ENCODE results near the gene TCF7.

Gene TCF7

DNA sequence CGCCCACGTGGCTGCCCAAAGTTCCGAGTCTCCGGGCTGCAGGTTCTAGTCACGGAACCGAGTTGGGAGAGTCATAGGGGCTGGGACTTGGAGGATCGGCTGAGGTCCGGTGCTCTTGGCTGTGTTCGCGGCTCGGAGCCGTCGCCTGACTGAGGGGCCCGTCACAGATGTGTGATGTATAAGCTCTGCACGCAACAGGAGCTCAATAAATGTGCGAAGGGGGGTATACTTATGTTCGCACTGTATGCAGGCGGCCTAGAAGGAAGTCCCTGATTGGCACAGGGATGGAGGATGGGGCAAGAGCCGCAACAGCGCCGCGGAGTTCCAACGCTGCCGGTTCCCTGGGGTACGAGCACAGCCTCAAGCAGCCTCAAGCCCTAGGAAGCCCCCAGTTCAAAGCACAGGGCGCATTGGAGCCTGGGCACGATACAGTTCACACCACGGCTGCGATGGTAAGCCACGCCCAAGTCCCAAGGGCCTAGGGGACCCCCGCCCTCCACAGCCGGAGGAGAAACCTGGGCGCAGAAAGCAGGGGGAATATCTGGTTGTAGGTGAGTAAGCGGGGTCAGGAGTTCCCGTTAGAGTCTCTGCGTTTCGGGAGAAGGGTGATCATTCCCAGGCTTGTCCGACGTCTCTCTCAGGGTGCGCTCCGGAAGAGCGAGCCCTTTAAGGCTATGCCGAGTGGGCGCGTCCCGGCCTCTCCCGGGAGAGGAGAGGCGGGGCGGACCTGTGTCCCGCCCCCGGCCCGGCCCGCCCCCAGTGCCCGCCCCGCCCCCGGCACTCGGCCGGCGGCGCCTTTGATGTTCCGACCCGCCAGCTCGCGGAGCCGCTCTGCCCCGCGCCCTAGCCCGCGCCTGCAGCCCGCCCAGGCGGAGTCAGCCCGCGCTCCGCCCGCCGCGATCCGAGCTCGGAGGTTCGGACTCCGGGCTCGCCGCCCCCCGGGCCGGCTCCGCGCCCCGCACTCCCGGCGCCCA is at the start of gene TCF7:
TSS of gene TCF7 (plus strand) at position 780 of the 974 bp plus-strand sequence. CDS start 226 bp downstream, outside the sequence.
- peaks cover 5% of the 10 kb centered on the region for H3K36me3 Mint-ChIP-seq (ENCODE audit: low read depth)
- peak; percentile 87 for DNase-seq
- H3K27ac Mint-ChIP-seq = no peak within 1 kb of the TSS
- TF ChIP-seq, protein P1, sequence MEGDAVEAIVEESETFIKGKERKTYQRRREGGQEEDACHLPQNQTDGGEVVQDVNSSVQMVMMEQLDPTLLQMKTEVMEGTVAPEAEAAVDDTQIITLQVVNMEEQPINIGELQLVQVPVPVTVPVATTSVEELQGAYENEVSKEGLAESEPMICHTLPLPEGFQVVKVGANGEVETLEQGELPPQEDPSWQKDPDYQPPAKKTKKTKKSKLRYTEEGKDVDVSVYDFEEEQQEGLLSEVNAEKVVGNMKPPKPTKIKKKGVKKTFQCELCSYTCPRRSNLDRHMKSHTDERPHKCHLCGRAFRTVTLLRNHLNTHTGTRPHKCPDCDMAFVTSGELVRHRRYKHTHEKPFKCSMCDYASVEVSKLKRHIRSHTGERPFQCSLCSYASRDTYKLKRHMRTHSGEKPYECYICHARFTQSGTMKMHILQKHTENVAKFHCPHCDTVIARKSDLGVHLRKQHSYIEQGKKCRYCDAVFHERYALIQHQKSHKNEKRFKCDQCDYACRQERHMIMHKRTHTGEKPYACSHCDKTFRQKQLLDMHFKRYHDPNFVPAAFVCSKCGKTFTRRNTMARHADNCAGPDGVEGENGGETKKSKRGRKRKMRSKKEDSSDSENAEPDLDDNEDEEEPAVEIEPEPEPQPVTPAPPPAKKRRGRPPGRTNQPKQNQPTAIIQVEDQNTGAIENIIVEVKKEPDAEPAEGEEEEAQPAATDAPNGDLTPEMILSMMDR (IDR thresholded peaks at IDR 0.05) = no peak
- H3K9me3 Mint-ChIP-seq = no peaks in the 10 kb centered on the region
- H3K4me1 Mint-ChIP-seq = peaks cover 53% of the 10 kb centered on the region
- peaks cover 16% of the 10 kb centered on the region for H3K27me3 Mint-ChIP-seq (ENCODE audit: low read depth, poor library complexity)
- peak within 1 kb of the TSS; percentile 86 for H3K4me3 Mint-ChIP-seq

DNA sequence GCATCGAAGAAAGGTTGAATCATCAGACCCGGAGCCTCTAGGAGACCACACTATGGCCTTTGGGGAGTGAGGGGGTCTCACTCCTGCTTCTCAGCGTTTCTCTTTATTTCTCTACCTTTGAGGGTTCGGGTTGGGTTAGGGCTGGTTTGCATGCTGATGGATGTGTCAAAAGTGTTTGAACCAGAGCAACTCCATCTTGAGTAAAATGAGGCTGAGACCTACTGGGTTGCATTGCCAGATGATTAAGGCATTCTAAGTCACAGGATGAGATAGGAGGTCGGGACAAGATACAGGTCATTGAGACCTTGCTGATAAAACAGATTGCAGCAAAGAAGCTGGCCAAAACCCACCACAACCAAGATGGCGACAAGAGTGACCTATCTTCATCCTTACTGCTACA is 44.9 kb upstream of the TCF7 start:
- Mint-ChIP-seq H3K27ac (no peak overlapping the region), H3K27me3 (ENCODE audit: low read depth, poor library complexity) (peaks cover 3% of the 10 kb centered on the region), H3K4me3 (no peak overlapping the region), H3K36me3 (ENCODE audit: low read depth) (no peaks in the 10 kb centered on the region), H3K9me3 (no peaks in the 10 kb centered on the region), H3K4me1 (peaks cover 30% of the 10 kb centered on the region)
- no peak for DNase-seq
- TF ChIP-seq, protein P1 (IDR thresholded peaks at IDR 0.05) = no peak

DNA sequence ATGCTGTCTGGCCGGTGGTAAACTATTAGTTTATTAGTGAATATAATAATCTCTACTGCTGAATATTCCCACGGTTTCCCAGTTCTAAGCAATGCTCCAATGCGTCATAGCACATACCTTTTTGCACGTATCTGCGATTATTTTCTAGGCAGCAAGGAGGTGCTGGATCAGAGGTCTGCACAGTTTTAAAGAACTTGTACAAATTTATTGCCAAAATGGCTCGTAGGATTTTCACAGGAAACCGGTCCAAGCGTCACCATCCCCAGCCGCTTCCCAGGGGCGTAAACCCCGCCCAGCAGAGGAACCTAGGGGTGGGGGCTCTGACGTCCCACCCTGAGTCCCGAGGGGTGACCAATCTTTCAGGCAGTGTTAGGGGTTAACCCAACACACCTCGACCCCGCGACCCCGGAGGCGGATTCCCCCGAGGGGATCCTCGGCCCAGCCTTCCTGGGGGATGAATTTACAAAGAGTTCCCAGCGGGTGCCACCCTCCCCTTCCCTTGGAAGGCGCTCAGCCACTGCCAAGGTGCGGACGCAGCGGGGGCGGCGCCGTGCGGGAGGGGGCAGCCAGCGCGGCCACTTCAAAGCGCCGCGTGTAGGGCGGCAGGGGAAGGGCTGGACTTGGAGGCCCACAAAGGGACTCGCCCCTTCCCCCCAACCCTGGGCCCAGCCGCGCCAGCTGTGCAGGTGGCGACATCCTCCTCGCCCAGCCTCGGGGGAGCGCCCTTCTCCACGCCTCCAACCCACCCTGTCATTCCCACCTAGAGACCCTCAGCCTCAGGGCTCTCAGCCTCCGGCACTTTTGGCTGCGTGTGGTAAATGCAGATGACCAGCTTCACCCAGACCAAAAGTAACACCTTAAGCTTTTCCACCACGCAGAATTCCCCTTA is 43.5 kb upstream of the TCF7 start:
- Mint-ChIP-seq H3K27ac (no peak overlapping the region), H3K4me1 (peaks cover 30% of the 10 kb centered on the region), H3K36me3 (ENCODE audit: low read depth) (no peaks in the 10 kb centered on the region), H3K9me3 (no peaks in the 10 kb centered on the region), H3K27me3 (ENCODE audit: low read depth, poor library complexity) (peaks cover 3% of the 10 kb centered on the region), H3K4me3 (peak overlapping the region; percentile 77)
- TF ChIP-seq, protein P1 (IDR thresholded peaks at IDR 0.05) = no peak
- peak; percentile 66 for DNase-seq

DNA sequence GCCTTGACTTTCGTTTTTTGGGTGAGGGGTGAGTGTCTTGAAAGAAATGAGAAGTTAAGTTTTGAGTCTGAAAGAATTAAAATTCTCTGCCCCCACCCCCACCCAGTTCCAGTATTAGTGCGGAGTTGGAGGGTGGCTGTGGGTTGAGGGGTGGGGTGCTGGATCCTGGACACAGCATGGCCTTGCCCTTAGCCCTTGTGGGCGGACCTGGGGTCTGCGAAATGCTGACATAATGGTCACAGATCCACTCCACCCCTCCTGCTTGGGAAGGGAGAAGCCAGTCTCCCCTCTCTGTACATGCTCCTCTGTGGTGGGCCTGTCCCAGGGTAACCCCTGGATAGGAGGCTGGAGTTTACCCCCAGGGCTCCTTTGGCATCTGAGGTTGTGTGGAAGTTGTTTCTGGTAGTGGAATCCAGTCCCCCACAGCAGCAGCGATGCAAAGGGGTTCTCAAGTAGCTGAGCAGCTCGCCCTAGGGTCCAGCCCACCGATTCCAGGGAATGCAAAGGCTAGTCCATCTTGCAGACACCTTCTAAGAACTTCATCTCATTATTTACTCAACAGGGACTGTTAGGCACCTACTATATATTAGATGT is 42.8 kb upstream of the TCF7 start:
- Mint-ChIP-seq H3K36me3 (ENCODE audit: low read depth) (no peaks in the 10 kb centered on the region), H3K27ac (no peak overlapping the region), H3K4me1 (peaks cover 30% of the 10 kb centered on the region), H3K9me3 (no peaks in the 10 kb centered on the region), H3K27me3 (ENCODE audit: low read depth, poor library complexity) (peaks cover 3% of the 10 kb centered on the region), H3K4me3 (peak overlapping the region; percentile 77)
- TF ChIP-seq, protein P1 (IDR thresholded peaks at IDR 0.05) = no peak
- no peak for DNase-seq

DNA sequence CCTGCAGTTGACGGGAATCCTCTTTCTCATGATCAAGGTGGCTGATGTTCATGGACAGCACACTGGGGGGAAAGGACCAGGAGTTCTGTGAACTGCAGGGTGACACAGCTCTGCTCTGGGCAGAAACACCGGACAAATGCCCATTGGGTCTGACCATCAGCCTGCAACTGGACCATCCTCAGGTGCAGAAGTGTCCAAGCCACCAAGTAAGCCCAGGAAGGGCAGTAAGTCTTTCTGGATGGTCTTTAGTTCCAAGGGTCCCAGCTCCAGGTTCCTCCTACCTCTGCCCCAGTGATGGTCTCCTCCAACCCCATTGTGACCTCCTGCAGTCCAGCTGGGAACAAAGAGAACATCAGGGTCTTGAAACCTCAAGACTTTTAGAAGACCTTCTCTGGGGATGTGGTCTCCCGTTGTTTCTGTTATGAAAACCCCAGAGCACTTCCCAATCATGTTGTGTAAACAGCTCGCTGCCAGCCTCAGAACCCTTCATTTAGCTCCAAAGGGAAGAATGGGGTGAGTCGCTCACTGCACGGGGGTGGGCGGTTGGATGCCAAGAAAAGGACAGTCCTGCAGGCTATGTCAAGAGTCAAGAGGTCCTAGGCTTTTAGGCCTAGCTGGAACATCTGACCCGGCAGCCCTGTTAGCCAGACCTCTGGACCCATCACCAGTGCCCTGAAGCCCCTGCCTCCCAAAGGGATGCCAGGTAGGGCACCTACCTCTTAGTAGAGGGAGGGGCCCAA is 41.8 kb upstream of the TCF7 start:
- Mint-ChIP-seq H3K36me3 (ENCODE audit: low read depth) (no peaks in the 10 kb centered on the region), H3K27ac (no peak overlapping the region), H3K27me3 (ENCODE audit: low read depth, poor library complexity) (peaks cover 6% of the 10 kb centered on the region), H3K4me1 (peaks cover 30% of the 10 kb centered on the region), H3K4me3 (no peak overlapping the region), H3K9me3 (no peaks in the 10 kb centered on the region)
- TF ChIP-seq, protein P1 (IDR thresholded peaks at IDR 0.05) = no peak
- DNase-seq = no peak

Data from nephron progenitor cell (in vitro differentiated cells).